Activated CD4-positive, alpha-beta T cell treated with anti-CD3 and anti-CD28 coated beads, Interleukin-10, Interleukin-2, amounts not matched to agents 100 ng/mL and 50 ng/mL, durations not matched to agents 16 hours and 8 hours (primary cell): ENCODE measurements around the gene GRAMD1B.

Experiments used
- DNase-seq: peaks from one replicate; pipeline ENCODE4 v3.0.0-alpha.2; 2020

GRAMD1B gene

DNA sequence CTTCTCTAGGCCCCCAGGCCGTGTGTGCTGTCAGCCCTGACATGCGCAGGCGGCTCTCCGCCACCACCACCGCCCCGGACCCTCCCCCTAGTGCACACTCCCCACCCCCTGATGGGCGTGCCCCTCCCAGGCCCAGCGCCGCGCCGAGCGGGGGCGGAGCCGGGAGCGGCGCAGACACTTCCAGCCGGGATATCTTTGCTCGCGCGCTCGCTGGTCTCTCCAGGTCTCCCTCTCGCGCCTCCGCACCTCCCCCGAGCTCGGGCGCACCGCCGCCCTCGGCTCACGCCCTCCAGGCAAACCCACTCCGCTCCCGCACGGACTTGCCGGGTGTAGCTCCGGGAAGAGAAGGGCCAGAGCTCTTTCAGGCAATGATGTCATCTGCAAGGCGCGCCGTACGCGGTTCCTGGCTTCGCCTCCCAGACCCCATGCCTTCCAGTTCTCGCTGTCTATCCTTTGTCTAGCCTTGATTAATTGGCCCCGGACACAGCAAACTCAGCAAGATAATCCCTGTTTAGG, 224.6 kb downstream of the GRAMD1B start, which contains the start of gene SCN3B:
Gene SCN3B, minus strand, starts transcription at position 59 of the 516 bp plus-strand sequence. CDS start 823 bp downstream, outside the sequence.
- peak; percentile 66 for DNase-seq

DNA sequence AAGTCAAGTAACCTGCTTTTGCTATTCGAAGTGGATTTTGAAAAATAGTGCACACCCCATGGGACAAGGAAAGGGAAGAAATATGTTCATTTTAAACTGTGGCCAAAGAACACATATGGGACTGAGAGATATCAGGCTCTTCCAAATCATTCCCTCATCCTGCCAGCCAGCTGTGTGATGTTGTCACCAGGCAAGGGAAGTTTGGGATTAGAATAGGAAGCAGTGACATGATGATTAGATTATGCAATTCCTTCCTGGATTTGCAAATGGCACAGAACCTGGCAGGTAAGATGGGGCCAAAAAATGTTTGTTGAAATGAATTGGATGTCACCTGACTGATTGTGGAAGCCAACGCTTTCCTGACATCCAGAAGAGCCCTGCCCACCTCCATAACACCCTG, 229.2 kb downstream of the GRAMD1B start:
- DNase-seq: no peak

DNA sequence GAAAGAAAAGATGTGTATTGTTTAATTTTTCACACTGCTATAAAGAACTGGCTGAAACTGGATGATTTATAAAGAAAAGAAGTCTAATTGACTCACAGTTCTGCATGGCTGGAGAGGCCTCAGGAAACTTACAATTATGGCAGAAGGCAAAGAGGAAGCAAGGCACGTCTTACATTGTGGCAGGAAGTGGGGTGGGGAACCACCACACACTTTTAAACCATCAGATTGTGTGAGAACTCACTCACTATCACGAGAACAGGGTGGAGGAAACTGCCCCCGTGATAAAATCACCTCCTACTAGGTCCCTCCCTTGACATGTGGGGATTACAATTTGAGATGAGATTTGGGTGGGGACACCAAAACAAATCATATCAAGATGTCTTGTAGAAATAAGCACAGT, 229.9 kb downstream of the GRAMD1B start:
- DNase-seq: peak; percentile 38

DNA sequence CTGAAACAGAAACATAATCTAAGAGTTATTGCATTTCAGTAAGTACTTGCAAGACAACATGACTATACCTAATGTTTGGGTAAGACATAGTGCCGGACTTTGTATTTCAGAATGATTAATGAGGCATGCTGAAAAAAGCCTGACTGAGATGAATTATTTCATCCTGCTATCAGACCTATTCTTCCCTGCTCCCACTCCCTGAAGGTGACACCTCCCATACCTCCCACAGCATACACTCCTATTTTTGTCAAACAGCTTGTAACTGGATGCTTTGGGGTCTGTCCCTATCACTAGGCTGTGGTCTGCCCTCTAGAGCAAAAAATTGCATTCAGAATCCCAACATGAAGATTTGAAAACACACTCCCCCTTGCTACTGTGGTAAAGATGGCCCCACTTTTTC, 235.2 kb downstream of the GRAMD1B start:
- no peak for DNase-seq

DNA sequence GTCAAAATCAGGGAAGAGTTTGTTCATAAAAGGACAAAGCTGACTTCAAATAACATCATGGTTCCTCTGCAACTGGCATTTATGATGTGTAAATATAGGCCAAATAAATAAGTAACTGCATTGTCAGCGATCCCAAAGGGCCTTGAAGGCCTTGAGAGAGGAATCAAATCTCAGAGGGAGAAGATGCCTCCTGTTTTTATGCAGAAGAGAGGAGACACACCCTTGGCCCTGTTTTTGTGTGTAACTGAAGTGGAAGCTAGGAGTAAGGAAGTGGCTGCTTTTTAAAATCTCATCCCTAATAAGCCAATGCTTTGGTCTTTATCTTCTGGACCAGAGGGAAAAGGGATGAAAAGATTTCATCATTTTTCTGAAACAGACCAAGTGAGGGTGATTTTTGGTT, 240.0 kb downstream of the GRAMD1B start:
- DNase-seq: no peak

DNA sequence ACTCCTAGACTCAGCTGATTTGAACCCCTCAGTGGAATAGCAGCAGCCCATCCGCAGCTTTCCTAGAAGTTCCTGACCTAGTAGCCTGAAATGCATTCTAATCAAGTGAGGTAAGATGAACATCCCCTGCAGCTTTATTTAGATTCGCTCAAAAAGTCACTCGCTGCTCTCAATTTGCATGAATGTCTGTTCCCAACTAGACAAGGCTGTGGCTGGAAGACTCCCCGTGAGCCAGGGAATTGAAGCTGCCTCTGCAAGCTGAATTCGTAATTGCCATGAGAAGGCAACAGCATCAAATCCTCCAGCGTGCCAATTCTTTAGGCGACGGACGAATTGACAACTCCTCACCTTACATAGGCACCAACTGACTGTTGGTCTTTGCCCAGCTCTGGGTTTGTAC, 241.5 kb downstream of the GRAMD1B start:
- DNase-seq: no peak

DNA sequence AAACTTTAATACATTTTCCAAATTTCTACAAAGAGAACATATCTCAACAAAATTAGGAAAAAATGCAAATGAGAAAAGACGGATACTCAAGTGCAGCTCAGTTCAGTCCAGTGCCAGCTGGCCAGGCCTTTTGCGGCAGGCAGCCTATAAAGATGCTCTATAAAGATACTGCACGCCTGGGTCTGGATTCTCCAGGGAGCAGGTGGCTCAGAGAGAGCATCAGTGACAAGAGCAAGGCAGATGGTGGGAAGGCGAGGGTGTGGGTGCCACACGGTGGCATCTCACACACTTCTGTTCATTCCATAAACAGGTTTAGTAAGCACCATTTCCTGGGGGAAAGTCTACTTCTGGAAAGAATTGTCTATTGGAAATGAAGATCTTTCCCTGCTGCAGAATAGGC, 242.5 kb downstream of the GRAMD1B start:
- no peak for DNase-seq

DNA sequence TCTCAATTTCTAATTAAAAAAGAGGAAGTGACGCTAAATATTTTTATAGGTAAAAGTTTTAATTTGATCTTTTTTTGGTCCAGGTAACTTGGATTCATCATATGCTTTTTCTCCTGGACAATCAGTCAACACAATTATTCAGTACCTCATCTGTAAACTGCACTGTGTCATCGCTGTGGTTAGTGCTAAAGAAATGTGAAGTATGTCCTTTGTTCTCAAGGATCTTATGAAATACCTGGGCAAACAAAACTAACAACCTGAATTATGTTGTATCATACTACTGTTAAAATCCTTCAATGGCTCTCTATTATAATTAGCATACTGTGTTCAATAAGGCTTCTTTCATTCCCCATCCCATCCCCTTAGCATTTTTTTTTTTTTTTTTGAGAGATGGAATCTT, 244.2 kb downstream of the GRAMD1B start:
- no peak for DNase-seq
